B cell (primary cell): ENCODE measurements around the gene PPP1R14B. TPM values are rescaled to one million over a fixed set of nuclear protein-coding genes. Genes with fewer than 3 reads are reported as not detected.

Source experiments
- ATAC-seq: fragments of 200-7000 bp; cut with Tn5 transposase; one replicate; pipeline ENCODE4 v1.10.0; 2021; ENCODE audit warnings: low read depth, mild to moderate bottlenecking, moderate number of reproducible peaks, moderate library complexity
- CTCF ChIA-PET: fragments of 350-600 bp; sonication (Branson Sonifier 250); formaldehyde crosslinking; loops from one replicate; lab custom pipeline; 2021; ENCODE audit warnings: antibody characterized with exemption, inconsistent platforms; lab: Charles Lee
- POLR2A ChIA-PET: fragments of 350-600 bp; sonication (Branson Sonifier 250); formaldehyde crosslinking; loops from one replicate; lab custom pipeline; 2021; ENCODE audit warnings: antibody characterized with exemption; lab: Charles Lee
- DNase-seq: peaks from one replicate; pipeline ENCODE4 v3.0.0; 2013
- H2AFZ ChIP-seq: 2 replicates; pipeline ENCODE4 v1.6.1; 2012; ENCODE audit warnings: mild to moderate bottlenecking, low read depth, low read length; ENCODE audit not compliant: insufficient read depth, poor library complexity, severe bottlenecking
- H3K27ac ChIP-seq, 2 donors: 1 replicate in 1 of 2; 2 replicates in 1 of 2; pipeline ENCODE4 v1.5.1; 2012 to 2013; ENCODE audit warnings: low read length in 2 of 2, mild to moderate bottlenecking in 2 of 2, moderate library complexity in 1 of 2
- H3K27me3 ChIP-seq, 4 experiments: fragments of 200-600 bp in 1 of 4; sonication (generic) in 1 of 4; replicated peaks in 1 of 4; 1 replicate in 2 of 4; 2 replicates in 2 of 4; pipeline versions ENCODE4 v1.6.1 to v1.7.0; 2013 to 2016; ENCODE audit warnings: low read length in 3 of 4, mild to moderate bottlenecking in 2 of 4, mixed read lengths in 1 of 4, moderate library complexity in 1 of 4; ENCODE audit not compliant: insufficient read depth in 4 of 4, control insufficient read depth in 3 of 4; ENCODE audit errors: control extremely low read depth in 1 of 4
- H3K36me3 ChIP-seq, 2 experiments: replicated peaks in 1 of 2; 1 replicate in 1 of 2; 2 replicates in 1 of 2; pipeline versions ENCODE4 v1.6.1 to v1.7.1; 2013; ENCODE audit warnings: low read length in 1 of 2; ENCODE audit not compliant: insufficient read depth in 2 of 2, control insufficient read depth in 1 of 2; ENCODE audit errors: control extremely low read depth in 1 of 2, extremely low read depth in 1 of 2
- H3K4me1 ChIP-seq, 2 donors: fragments of 200-600 bp in 1 of 2; sonication (generic) in 1 of 2; 1 replicate in 1 of 2; 2 replicates in 1 of 2; pipeline versions ENCODE4 v1.5.1 to v1.6.1; 2013 to 2017; ENCODE audit warnings: low read length in 2 of 2; ENCODE audit not compliant: control insufficient read depth in 2 of 2, insufficient read depth in 2 of 2
- H3K4me2 ChIP-seq: replicated peaks from 2 replicates; pipeline ENCODE3; 2012; ENCODE audit warnings: mild to moderate bottlenecking, low read depth, low read length; ENCODE audit not compliant: poor library complexity, severe bottlenecking
- H3K4me3 ChIP-seq, 5 experiments: fragments of 200-600 bp in 1 of 5; sonication (generic) in 1 of 5; 1 replicate in 3 of 5; 2 replicates in 2 of 5; pipeline versions ENCODE4 v1.5.1 to v1.7.0; 2011 to 2016; ENCODE audit warnings: low read length in 4 of 5, mild to moderate bottlenecking in 4 of 5, low read depth in 2 of 5, control low read depth in 1 of 5, moderate library complexity in 1 of 5; ENCODE audit not compliant: insufficient read depth in 1 of 5; ENCODE audit errors: control extremely low read depth in 1 of 5, extremely low read depth in 1 of 5
- H3K79me2 ChIP-seq: fragments of 200-600 bp; sonication (generic); one replicate; pipeline ENCODE4 v1.6.0; 2016; ENCODE audit warnings: low read length; ENCODE audit not compliant: control insufficient read depth, insufficient read depth
- H3K9ac ChIP-seq: fragments of 200-600 bp; sonication (generic); 2 replicates; pipeline ENCODE4 v1.6.1; 2017; ENCODE audit warnings: mild to moderate bottlenecking, low read length, moderate library complexity
- H3K9me3 ChIP-seq, 3 donors: one replicate each; pipeline versions ENCODE4 v1.6.1 to v1.7.1; 2013; ENCODE audit warnings: low read length in 2 of 3; ENCODE audit not compliant: control insufficient read depth in 2 of 3, insufficient read depth in 1 of 3; ENCODE audit errors: control extremely low read depth in 1 of 3
- H4K20me1 ChIP-seq: 2 replicates; pipeline ENCODE4 v1.6.0; 2012; ENCODE audit warnings: mild to moderate bottlenecking, low read length; ENCODE audit not compliant: insufficient read depth, control insufficient read depth, poor library complexity, severe bottlenecking
- H3K27ac Mint-ChIP-seq: one replicate; pipeline ENCODE4 v1.8.0; 2021; ENCODE audit warnings: mixed read lengths
- H3K27me3 Mint-ChIP-seq: one replicate; pipeline ENCODE4 v1.8.0; 2021; ENCODE audit warnings: mixed read lengths
- H3K4me1 Mint-ChIP-seq: one replicate; pipeline ENCODE4 v1.8.0; 2021; ENCODE audit warnings: mixed read lengths
- H3K4me3 Mint-ChIP-seq: one replicate; pipeline ENCODE4 v1.8.0; 2021; ENCODE audit warnings: mixed read lengths
- H3K9me3 Mint-ChIP-seq: one replicate; pipeline ENCODE4 v1.8.0; 2022; ENCODE audit warnings: mixed read lengths; ENCODE audit not compliant: insufficient read depth
- CTCF ChIP-seq: fragments of 200-600 bp; IDR thresholded peaks from one replicate; pipeline ENCODE4 v1.8.0; 2022; ENCODE audit warnings: antibody characterized with exemption, mild to moderate bottlenecking
- EZH2 ChIP-seq: IDR thresholded peaks from 2 replicates; pipeline ENCODE4 v1.6.1; 2012; ENCODE audit warnings: borderline replicate concordance, low read depth, mild to moderate bottlenecking, moderate library complexity, low read length; ENCODE audit not compliant: insufficient read depth, poor library complexity, severe bottlenecking
- WGBS: methylation state at CpG from one replicate; pipeline ENCODE4 v1.1.5; 2013; ENCODE audit warnings: missing lambda C conversion rate; ENCODE audit not compliant: insufficient coverage; 5-methylcytosine and 5-hydroxymethylcytosine counted together
- intact Hi-C: fragments of 100-400 bp; cut with micrococcal nuclease; formaldehyde crosslinking; loops from one replicate; pipeline ENCODE4 v1.10.0; 2022
- polyA plus RNA-seq: library from polyadenylated mRNA; depleted of rRNA; stranded (reverse); fragments of >200 nt; gene quantifications from 2 replicates; pipeline ENCODE4 v1.2.3, GENCODE V29; 2012
- total RNA-seq, 2 donors: library from RNA; stranded (reverse); fragments of 120-200 nt in 1 of 2; gene quantifications; 1 replicate in 1 of 2; 2 replicates in 1 of 2; pipeline versions ENCODE4 v1.2.3 to v1.2.4, GENCODE V29; 2013 to 2022

The PPP1R14B gene
- total and polyA plus RNA-seq, 2 donors (not counting 1 experiment from before 2014, with no cell fraction given), result 41.2 to 51.0 TPM

GRCh38 chr11:64269540-64270220, 22.9 kb upstream of the PPP1R14B start:
- ChIA-PET POLR2A (interaction anchor here (0.6 to 4.6 kb wide), 19 partner anchors 14 to 1623 kb away, joined by 3 to 67 read pairs (median 4); partner anchors contain the start of genes BAD, CCDC88B, FERMT3 and FKBP2), CTCF (interaction anchor here (1.0 to 5.7 kb wide), 9 partner anchors 11 to 419 kb away, joined by 3 to 73 read pairs (median 11); partner anchors contain the start of genes BAD, CATSPERZ, ESRRA and FERMT3)
- Histone ChIP-seq H3K27ac (peak overlapping the region; percentile 89 to 91), H3K4me3 (peak overlapping the region; percentile 79 to 96 (median 87)), H3K9me3 (peaks cover 0 to 3% (median 0%) of the 10 kb centered on the region in 3 donors), H2AFZ (peak overlapping the region; percentile 75), H3K4me1 (peaks cover 14 to 29% of the 10 kb centered on the region in 2 donors), H4K20me1 (no peaks in the 10 kb centered on the region), H3K79me2 (no peaks in the 10 kb centered on the region), H3K9ac (peak overlapping the region; percentile 76), H3K4me2 (peak overlapping the region; percentile 92), H3K27me3 (no peaks in the 10 kb centered on the region), H3K36me3 (no peaks in the 10 kb centered on the region)
- TF ChIP-seq CTCF, result peak; percentile 37
- TF ChIP-seq EZH2, result no peak
- intact Hi-C loops, result loop anchor here (1.0 kb wide), 9 partner anchors 16 to 84 kb away; partner anchors contain the start of genes DNAJC4, FKBP2, GPR137 and NUDT22
- peak overlapping the region; percentile 99 for H3K27ac Mint-ChIP-seq
- peak; percentile 73 for ATAC-seq
- peak overlapping the region; percentile 100 for H3K4me3 Mint-ChIP-seq
- WGBS, result under 1% methylated on average over 58 of the region's 58 CpGs
- peak; percentile 99 for DNase-seq
- no peaks in the 10 kb centered on the region for H3K27me3 Mint-ChIP-seq
- peaks cover 19% of the 10 kb centered on the region for H3K4me1 Mint-ChIP-seq
- no peaks in the 10 kb centered on the region for H3K9me3 Mint-ChIP-seq
